ENCODE measurements around the gene DSG1.
A peak's percentile ranks its signal among the peaks of the same experiment; 100 is the strongest.
"Not testable (repeated sequence)": the region's sequence is repeated elsewhere in the genome, so short reads cannot be mapped to it uniquely, and the experiment has no call there.

Gene DSG1

DNA sequence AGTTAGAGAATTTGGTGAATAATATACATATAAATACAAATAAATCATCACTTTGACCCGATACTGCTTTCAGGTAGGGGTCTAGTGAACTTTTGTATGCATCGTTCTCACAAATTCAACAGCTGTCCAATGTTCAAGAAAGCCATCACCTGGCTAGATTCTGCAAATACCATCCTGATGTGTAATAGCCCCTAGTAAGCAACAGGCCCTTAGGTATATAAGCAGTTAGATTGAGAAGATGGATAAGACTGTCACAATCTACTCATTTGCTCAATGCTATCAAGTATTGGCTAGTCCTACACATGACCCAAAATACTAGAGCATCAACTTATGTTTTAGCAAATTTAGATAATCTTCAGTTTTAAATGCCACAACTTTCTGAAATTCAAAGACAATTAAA lies 20.7 kb upstream of the DSG1 start:
- H3K27me3 ChIP-seq (ENCODE audit: insufficient read depth, low read length) = no peaks in the 10 kb centered on the region
- peaks cover 2% of the 10 kb centered on the region for H3K4me1 ChIP-seq (ENCODE audit: insufficient read depth, low read length)
- no peak overlapping the region for H3K4me3 ChIP-seq (ENCODE audit: low read length)
- H3K9me3 ChIP-seq (ENCODE audit: low read length) = no peaks in the 10 kb centered on the region
- no peak overlapping the region for H2AFZ ChIP-seq (ENCODE audit: low read depth, low read length)
- H3K36me3 ChIP-seq (ENCODE audit: insufficient read depth, low read length) = no peaks in the 10 kb centered on the region

GRCh38 chr18:31301201-31301655 lies 16.7 kb upstream of the DSG1 start:
- H2AFZ ChIP-seq (ENCODE audit: low read depth, low read length) = no peak overlapping the region
- H3K27me3 ChIP-seq (ENCODE audit: insufficient read depth, low read length) = no peaks in the 10 kb centered on the region
- peaks cover 2% of the 10 kb centered on the region for H3K4me1 ChIP-seq (ENCODE audit: insufficient read depth, low read length)
- no peaks in the 10 kb centered on the region for H3K9me3 ChIP-seq (ENCODE audit: low read length)
- no peak overlapping the region for H3K4me3 ChIP-seq (ENCODE audit: low read length)
- no peaks in the 10 kb centered on the region for H3K36me3 ChIP-seq (ENCODE audit: insufficient read depth, low read length)

DNA sequence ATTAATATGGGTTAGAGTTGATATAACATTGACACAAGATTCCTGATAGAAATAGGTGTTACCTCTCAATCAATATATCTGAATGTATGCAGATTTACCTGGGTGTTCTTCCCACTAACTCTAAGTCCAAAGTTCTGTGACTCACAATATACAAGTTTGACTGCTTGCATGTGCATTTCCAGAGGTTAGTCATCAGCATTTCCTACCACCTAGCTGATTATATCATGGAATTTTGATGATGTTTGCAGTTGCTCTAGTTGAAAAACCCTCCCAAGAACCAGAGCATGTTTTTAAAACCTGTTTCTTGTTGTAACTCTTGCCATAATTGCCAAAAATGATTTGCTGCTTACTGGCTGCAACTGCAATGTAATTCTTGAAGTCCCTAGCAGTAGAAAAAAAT lies 15.0 kb upstream of the DSG1 start:
- Histone ChIP-seq H3K9me3 (ENCODE audit: low read length) (no peaks in the 10 kb centered on the region), H3K4me1 (ENCODE audit: insufficient read depth, low read length) (peaks cover 2% of the 10 kb centered on the region), H3K27me3 (ENCODE audit: insufficient read depth, low read length) (no peaks in the 10 kb centered on the region), H3K4me3 (ENCODE audit: low read length) (no peak overlapping the region), H2AFZ (ENCODE audit: low read depth, low read length) (no peak overlapping the region), H3K36me3 (ENCODE audit: insufficient read depth, low read length) (no peaks in the 10 kb centered on the region)

DNA sequence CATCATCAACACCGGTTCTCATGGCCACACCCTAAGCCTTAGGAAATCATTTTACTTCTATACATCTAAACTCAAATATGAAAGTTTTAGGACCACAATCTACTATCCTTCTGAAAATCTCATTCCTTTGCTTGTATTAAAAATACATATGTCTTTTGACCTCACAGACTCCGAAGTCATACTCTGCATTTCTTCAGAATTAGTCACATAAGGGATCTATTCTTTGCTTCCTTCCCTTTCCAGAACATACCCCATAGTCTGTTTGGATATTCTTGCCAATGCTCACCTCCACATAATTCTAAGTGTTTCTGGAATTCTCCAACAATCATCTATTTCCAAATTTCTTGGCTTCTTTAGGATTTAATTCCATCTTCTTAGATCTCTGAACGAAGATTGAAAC lies 14.2 kb upstream of the DSG1 start:
- H2AFZ ChIP-seq (ENCODE audit: low read depth, low read length) = no peak overlapping the region

GRCh38 chr18:31309115-31309514 lies 8.8 kb upstream of the DSG1 start:
- Histone ChIP-seq H3K9me3 (ENCODE audit: low read length) (no peaks in the 10 kb centered on the region), H2AFZ (ENCODE audit: low read depth, low read length) (no peak overlapping the region), H3K4me1 (ENCODE audit: insufficient read depth, low read length) (no peaks in the 10 kb centered on the region), H3K27me3 (ENCODE audit: insufficient read depth, low read length) (no peaks in the 10 kb centered on the region), H3K4me3 (ENCODE audit: low read length) (no peak overlapping the region), H3K36me3 (ENCODE audit: insufficient read depth, low read length) (no peaks in the 10 kb centered on the region)

More for the DNA sequence above, 14.2 kb upstream of the DSG1 start:
- no peak overlapping the region for H3K4me3 ChIP-seq (ENCODE audit: low read length)
- H3K36me3 ChIP-seq (ENCODE audit: insufficient read depth, low read length) = no peaks in the 10 kb centered on the region
- no peaks in the 10 kb centered on the region for H3K9me3 ChIP-seq (ENCODE audit: low read length)
- H3K4me1 ChIP-seq (ENCODE audit: insufficient read depth, low read length) = peaks cover 2% of the 10 kb centered on the region
- no peaks in the 10 kb centered on the region for H3K27me3 ChIP-seq (ENCODE audit: insufficient read depth, low read length)

GRCh38 chr18:31316974-31317373 lies 986 bp upstream of the DSG1 start:
- Histone ChIP-seq H3K36me3 (ENCODE audit: insufficient read depth, low read length) (no peaks in the 10 kb centered on the region), H2AFZ (ENCODE audit: low read depth, low read length) (no peak overlapping the region), H3K27me3 (ENCODE audit: insufficient read depth, low read length) (no peaks in the 10 kb centered on the region), H3K4me1 (ENCODE audit: insufficient read depth, low read length) (no peaks in the 10 kb centered on the region), H3K9me3 (ENCODE audit: low read length) (no peaks in the 10 kb centered on the region), H3K4me3 (ENCODE audit: low read length) (no peak overlapping the region)

DNA sequence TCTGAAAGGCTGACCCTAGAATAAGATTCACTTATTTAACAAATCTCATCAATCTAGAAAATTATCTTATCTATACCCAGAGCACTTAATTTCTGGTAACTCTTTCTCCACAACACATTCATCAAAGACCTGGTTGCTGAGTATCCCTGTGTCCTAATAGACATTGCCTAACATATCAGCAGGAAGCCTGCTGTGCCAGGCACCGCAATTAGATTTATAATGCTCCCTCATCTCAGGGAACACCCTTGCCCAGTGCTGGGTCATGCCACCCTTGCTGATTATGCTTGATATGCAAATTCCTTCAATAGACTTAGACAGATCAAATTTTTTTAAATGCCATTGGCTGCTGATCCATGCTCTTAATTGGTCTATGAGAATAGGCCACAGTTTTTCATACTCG lies 3.8 kb downstream of the DSG1 start:
- no peak overlapping the region for H2AFZ ChIP-seq (ENCODE audit: low read depth, low read length)
- H3K9me3 ChIP-seq (ENCODE audit: low read length) = no peaks in the 10 kb centered on the region
- H3K27me3 ChIP-seq (ENCODE audit: insufficient read depth, low read length) = no peaks in the 10 kb centered on the region
- no peaks in the 10 kb centered on the region for H3K36me3 ChIP-seq (ENCODE audit: insufficient read depth, low read length)
- no peaks in the 10 kb centered on the region for H3K4me1 ChIP-seq (ENCODE audit: insufficient read depth, low read length)
- no peak overlapping the region for H3K4me3 ChIP-seq (ENCODE audit: low read length)

DNA sequence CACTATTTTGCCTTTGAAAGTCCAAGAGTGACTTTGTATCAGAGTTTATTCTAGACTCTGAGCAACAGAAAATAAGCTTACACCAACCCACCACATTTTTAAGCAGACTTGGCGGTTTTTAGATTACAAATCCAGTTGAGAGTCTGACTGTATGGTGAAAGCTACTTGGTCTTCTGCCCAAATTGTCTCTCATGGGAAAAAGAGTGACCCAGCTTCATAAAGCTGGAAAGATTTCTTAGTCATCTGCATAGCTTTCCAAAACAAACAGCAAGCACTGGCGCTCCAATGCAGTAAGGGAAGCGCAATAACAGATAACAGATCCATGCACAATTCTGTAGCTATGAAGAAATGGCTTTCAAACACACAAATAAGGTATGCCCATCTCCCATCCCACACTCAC lies 7.1 kb downstream of the DSG1 start:
- Histone ChIP-seq H3K9me3 (ENCODE audit: low read length) (no peaks in the 10 kb centered on the region), H3K27me3 (ENCODE audit: insufficient read depth, low read length) (no peaks in the 10 kb centered on the region), H3K4me1 (ENCODE audit: insufficient read depth, low read length) (no peaks in the 10 kb centered on the region), H2AFZ (ENCODE audit: low read depth, low read length) (no peak overlapping the region), H3K4me3 (ENCODE audit: low read length) (no peak overlapping the region), H3K36me3 (ENCODE audit: insufficient read depth, low read length) (no peaks in the 10 kb centered on the region)

DNA sequence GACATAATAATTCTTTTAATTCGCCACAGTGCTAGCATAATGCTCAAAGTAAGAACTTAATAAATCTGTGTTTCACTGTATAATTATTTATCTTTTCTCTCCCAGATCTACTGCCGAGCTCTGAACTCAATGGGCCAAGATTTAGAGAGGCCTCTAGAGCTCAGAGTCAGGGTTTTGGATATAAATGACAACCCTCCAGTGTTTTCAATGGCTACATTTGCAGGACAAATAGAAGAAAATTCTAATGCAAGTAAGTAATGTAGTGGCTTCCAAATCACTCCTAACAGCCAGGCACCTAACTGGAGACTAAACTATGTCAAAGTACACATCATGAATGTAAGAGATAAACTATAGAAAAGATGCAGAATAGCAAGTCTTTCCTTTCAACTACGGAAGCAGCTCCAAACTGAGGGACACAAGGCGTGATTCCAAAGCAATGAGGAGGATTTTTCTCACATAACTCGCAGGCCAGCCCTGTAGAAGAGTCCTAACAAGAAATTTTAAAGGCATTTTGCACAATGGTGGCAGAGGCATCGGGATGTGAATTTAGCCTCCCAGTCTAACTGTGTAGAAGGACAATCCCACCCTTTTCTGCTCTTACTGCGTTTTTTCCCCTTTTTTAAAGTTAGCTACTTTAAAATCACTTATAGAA lies 12.0 kb downstream of the DSG1 start:
- H3K27me3 ChIP-seq (ENCODE audit: insufficient read depth, low read length) = no peaks in the 10 kb centered on the region
- no peaks in the 10 kb centered on the region for H3K9me3 ChIP-seq (ENCODE audit: low read length)
- H3K4me3 ChIP-seq (ENCODE audit: low read length) = no peak overlapping the region
- no peak overlapping the region for H2AFZ ChIP-seq (ENCODE audit: low read depth, low read length)
- H3K36me3 ChIP-seq (ENCODE audit: insufficient read depth, low read length) = no peaks in the 10 kb centered on the region
- no peaks in the 10 kb centered on the region for H3K4me1 ChIP-seq (ENCODE audit: insufficient read depth, low read length)

DNA sequence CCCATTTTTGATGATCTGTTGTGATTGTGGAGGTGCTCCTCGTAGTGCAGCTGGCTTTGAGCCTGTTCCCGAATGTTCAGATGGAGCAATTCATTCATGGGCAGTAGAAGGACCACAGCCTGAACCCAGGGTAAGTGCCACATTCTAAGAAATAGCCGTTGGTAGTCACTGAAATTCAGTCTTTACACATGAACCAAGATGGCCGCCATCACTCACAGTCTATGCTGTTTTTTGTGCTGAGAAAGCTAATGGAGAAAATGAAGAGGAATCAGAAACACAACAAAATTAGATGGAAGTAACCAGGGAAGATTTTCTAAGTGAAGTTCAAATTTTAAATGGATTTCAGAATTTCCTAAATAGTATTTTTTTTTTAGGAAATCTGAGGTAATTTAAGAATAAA lies 25.5 kb downstream of the DSG1 start:
- no peaks in the 10 kb centered on the region for H3K36me3 ChIP-seq (ENCODE audit: insufficient read depth, low read length)
- H2AFZ ChIP-seq (ENCODE audit: low read depth, low read length) = peak overlapping the region; percentile 26
- H3K4me1 ChIP-seq (ENCODE audit: insufficient read depth, low read length) = no peaks in the 10 kb centered on the region
- no peaks in the 10 kb centered on the region for H3K27me3 ChIP-seq (ENCODE audit: insufficient read depth, low read length)
- no peaks in the 10 kb centered on the region for H3K9me3 ChIP-seq (ENCODE audit: low read length)
- no peak overlapping the region for H3K4me3 ChIP-seq (ENCODE audit: low read length)

- not testable (repeated sequence) for H3K4me1 ChIP-seq (ENCODE audit: insufficient read depth, low read length); H3K4me3 ChIP-seq (ENCODE audit: low read length); H2AFZ ChIP-seq (ENCODE audit: low read depth, low read length); H3K27me3 ChIP-seq (ENCODE audit: insufficient read depth, low read length); H3K36me3 ChIP-seq (ENCODE audit: insufficient read depth, low read length); H3K9me3 ChIP-seq (ENCODE audit: low read length)
These were observed 35.4 kb downstream of the DSG1 start for GRCh38 chr18:31353336-31353735.

- Histone ChIP-seq H3K9me3 (ENCODE audit: low read length) (no peaks in the 10 kb centered on the region), H3K36me3 (ENCODE audit: insufficient read depth, low read length) (no peaks in the 10 kb centered on the region), H3K27me3 (ENCODE audit: insufficient read depth, low read length) (no peaks in the 10 kb centered on the region), H3K4me3 (ENCODE audit: low read length) (no peak overlapping the region), H2AFZ (ENCODE audit: low read depth, low read length) (no peak overlapping the region), H3K4me1 (ENCODE audit: insufficient read depth, low read length) (no peaks in the 10 kb centered on the region)
These were observed 37.0 kb downstream of the DSG1 start for GRCh38 chr18:31354990-31355389.

- Histone ChIP-seq H2AFZ (ENCODE audit: low read depth, low read length) (no peak overlapping the region), H3K4me3 (ENCODE audit: low read length) (no peak overlapping the region), H3K27me3 (ENCODE audit: insufficient read depth, low read length) (no peaks in the 10 kb centered on the region), H3K9me3 (ENCODE audit: low read length) (no peaks in the 10 kb centered on the region), H3K4me1 (ENCODE audit: insufficient read depth, low read length) (no peaks in the 10 kb centered on the region), H3K36me3 (ENCODE audit: insufficient read depth, low read length) (no peaks in the 10 kb centered on the region)
These were observed 38.1 kb downstream of the DSG1 start for GRCh38 chr18:31356025-31356424.

- no peaks in the 10 kb centered on the region for H3K4me1 ChIP-seq (ENCODE audit: insufficient read depth, low read length)
- H3K36me3 ChIP-seq (ENCODE audit: insufficient read depth, low read length) = no peaks in the 10 kb centered on the region
- no peaks in the 10 kb centered on the region for H3K27me3 ChIP-seq (ENCODE audit: insufficient read depth, low read length)
- no peak overlapping the region for H3K4me3 ChIP-seq (ENCODE audit: low read length)
- H3K9me3 ChIP-seq (ENCODE audit: low read length) = no peaks in the 10 kb centered on the region
- H2AFZ ChIP-seq (ENCODE audit: low read depth, low read length) = no peak overlapping the region
These were observed 46.2 kb downstream of the DSG1 start for GRCh38 chr18:31364190-31364589.

Data from neuron (in vitro differentiated cells).